Fibroblast of skin of back (primary cell): ENCODE data around the gene SNPH.

ENCODE experiments used
- DNase-seq: peaks from one replicate; pipeline ENCODE4 v3.0.0-alpha.2; 2013

Gene SNPH

DNA sequence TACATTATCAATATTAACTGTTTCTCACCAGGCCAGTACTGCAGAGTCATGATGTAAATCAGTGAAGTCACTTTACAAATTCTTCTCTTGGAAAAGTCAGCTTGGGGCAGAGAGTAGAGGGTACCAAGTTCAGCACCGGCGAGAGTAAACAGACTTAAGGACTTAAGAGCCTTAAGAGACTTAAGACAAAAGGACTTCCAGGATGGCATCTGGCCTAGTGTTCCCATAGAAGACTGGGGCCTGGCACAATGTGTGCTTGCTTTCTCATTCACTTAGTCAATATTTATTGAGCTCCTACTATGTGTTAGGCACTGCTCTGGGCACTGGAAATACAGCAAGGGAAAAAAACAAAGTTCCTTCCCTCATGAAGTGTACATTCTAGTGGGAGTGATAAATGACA, 1.4 kb upstream of the SNPH start:
- no peak for DNase-seq

DNA sequence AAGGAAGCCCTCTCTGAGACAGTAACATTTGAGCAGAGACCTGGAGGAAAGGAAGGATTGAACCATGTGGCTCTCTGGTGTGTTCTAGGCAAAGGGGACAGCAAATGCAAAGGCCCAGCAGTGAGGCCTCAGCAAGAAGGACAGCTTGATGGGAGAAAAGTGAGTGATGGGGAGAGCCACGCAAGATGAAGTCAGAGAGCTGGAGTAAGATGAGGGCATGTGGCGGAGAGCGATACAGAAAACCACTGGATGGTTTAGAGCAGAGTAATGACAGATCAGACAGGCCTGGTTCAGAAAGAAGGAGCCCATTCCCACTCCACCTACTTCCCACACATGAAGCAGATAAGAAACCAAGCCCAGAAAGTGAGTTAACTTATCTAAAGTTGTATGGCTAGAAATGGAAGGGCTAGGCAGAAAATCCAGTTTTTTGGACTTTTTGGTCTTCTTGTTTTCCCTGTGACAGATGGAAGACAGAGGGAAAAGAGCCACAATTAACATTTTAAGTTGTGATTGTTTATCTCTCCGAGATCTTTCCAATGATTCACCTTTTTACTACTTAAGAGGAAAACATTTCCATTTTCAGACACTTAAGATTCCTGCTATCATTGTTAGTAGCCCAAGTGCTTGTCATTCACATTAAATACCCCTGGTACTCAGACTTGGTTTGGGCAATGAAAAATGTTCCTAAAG, 723 bp upstream of the SNPH start:
- no peak for DNase-seq

DNA sequence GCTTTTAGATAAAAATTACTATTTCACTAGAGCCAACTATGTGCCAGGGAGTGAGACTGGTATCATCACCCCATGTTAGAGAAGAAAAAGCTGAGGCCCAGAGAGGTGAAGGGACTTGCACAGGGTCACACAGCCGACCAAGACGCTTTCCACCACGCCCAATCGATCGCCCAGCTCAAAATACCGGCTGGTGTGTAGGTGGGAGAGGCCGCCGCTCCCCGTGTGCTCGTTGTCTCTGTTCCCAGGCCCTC, 253 bp upstream of the SNPH start:
- DNase-seq = no peak

DNA sequence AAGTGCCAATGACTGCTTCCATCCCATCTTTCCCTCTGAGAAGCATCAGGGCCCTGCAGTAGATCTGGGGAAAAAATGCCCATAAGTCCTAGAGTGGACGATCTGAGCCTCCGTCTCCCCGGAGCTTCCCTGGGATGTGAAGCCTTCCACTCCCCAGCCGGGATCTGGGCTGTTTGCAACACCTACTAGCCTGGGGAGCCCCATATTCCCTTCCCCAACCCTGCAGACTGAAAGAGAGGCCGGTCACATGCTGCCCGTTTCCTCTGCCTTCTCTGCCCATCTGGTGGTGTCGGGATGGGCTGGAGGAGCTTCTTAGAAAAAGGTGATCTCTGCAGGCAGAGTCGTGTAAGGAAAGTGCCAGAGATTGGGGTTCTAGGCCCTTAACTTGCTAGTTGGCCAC, 1.1 kb downstream of the SNPH start:
- no peak for DNase-seq

DNA sequence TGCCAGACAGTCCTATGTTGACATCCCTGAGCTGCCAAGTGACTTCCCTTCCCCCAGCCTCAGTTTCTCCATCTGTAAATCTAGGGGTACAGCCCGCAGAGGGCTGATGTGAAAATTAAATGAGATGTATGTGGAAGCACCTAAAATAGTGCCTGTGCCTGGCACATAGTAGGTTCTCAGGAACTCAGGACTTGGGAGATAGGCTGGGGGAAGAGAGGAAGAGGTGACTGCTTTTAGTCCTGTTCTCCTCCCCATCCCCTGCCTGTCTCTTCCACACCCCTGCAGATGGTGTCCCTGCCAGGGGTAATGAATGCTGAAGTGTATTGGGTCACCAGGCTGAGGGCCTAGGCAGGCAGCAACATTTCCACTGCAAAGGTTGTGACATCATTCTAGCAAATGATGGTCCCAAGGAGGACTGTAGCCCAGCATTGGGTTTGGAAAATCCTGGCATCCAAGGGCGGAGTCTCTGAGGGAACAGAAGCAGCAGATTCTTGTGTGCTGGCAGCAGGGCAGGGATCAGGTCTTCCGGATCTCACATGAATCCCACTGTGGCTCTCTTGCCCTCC, 1.8 kb downstream of the SNPH start:
- DNase-seq = no peak

DNA sequence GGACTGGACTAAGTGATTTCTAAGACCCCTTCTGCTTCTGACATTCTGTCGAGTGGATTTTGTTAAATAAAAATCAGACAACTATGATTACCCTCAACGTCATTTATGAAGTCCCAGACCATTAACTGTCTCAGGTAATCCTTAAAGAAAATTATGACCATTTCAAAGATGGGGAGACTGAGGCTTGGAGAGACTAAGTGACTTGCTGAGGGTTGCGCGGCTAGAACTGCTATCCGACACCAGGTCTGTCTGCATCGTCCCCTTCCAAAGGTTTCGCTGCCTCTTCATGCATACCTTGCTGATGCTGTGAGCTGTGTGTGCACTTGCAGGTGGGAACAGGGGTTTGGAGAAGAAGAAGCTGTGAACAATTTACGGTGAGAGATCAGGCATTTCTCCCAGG, 3.1 kb downstream of the SNPH start:
- DNase-seq = no peak

DNA sequence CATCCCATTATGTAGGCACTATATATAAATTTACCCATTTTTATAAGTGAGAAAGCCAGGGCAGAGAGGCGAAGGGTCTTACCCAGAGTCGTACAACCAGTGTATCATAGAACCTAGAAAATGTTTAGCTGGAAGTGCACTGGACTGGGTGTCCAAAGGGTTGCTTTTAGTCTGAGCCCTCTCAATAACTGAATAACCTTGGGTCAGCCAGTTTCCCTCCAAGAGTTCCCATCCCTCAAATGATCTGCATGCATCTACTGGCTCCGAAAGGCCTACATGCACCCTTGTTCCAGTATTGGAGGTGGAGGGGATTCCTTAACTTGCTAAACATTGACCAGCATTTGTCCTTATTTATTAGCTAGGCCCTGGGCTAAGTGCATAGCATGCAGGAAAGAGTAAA, 3.8 kb downstream of the SNPH start:
- DNase-seq = no peak

DNA sequence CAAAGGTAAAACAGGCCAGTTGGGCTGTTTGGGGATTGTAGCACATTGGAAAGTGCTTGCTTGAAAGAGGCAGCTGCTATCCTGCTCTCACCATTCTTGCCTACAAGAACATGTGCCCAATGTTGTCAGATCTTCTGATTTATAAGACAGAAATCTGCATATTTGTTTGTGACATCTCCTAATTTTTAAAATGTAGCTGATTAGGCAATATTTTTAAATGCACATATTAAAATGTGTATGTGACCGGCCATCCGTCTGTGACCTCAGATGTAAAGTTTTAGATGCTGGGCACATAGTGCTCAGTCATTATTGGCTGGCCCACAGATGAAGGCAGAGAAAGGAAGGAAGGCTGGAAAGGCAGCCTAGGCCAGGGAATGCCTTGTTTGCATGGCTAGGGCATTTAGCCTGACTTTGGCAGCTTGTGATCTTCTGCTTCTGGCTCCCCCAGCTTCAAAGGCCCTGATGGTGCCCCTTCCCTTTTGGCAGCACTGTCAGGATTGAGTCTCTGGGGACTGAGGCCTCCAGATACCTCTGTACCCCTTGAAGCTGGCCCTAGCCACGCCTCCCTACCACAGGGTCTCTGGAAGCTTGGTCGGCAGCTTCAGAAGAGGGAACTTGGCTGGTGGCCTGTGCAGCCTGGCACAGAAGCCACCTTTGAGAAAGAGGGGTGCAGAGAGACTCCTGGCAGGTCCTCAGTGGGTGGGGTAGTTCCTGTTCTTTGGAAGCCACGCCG, 6.4 kb downstream of the SNPH start:
- DNase-seq = no peak

DNA sequence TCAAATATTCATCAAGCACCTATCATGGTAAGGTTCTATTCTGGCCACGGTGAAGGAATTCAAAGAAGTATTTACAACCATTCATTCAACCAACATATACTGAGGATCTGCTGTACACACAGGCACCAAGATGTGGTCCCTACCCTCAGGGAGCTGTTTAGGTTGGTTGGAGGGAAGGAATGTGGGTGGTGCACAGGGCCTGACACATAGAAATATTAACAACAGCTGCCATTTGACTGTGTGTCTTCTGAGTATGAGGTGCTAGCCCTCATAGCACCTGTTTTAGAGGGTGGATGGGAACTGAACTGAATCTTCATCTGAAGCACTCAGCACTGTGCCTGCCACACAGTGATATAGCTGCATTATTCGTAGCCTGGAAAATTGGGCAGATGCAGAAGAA, 7.3 kb downstream of the SNPH start:
- DNase-seq = no peak

DNA sequence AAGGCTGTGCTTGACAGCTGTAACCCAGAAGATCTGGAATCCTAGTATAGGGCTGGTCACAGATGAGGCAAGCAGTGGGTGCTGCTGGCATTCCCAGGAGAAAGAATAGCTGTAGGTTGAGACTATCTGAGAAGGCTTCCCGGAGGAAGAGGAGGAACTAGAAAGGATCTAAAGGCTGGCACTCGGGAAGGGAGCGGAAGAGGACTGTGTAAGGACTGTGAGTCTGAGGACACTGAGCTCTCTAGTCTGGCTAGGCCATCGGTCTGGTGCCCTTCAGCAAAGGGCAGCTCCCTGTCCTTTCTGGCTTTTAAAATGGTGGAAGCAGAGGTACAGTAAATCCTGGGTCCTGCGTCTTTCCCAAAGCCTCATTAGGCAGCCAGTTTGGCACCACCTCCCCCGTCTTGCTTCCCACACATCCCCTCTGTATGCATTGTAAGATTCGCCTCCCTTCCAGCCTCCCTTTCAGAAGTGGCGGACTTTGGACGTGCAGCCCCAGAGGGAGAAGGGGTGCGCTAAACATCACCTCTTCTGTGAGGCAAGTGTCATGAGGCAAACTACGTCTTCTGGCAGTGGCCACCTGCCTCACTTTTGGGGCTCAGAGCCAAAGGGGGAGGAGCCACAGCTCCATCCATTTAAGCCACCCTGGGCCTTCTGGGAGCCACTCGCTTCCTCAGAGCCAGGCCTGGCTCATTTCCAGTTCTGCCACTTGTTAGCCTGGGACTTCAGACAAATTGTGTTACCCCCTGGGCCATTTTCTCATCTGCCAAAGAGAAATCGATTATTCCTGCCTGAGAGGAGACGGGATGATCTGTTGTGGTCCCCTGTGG, 8.6 kb downstream of the SNPH start:
- DNase-seq = no peak

DNA sequence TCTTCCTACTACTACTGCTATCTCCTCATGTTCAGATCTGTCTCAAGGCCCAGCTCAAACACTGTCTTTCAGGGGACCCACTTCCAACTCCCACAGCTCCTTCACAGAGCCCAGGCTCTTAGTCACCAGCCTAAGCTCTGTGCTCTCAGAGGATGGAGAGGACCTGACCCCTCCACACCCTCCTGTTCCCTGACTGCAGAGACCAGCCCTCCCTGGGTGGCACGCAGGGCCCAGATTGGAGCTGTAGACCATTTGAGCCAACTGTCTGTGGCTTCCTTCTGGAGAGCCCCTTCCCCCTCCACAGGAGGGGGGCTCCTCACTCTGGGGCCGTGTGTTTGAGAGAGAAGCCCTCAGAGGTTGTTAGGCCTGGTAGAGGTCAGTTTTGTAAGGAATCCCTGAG, 9.8 kb downstream of the SNPH start:
- DNase-seq = no peak

DNA sequence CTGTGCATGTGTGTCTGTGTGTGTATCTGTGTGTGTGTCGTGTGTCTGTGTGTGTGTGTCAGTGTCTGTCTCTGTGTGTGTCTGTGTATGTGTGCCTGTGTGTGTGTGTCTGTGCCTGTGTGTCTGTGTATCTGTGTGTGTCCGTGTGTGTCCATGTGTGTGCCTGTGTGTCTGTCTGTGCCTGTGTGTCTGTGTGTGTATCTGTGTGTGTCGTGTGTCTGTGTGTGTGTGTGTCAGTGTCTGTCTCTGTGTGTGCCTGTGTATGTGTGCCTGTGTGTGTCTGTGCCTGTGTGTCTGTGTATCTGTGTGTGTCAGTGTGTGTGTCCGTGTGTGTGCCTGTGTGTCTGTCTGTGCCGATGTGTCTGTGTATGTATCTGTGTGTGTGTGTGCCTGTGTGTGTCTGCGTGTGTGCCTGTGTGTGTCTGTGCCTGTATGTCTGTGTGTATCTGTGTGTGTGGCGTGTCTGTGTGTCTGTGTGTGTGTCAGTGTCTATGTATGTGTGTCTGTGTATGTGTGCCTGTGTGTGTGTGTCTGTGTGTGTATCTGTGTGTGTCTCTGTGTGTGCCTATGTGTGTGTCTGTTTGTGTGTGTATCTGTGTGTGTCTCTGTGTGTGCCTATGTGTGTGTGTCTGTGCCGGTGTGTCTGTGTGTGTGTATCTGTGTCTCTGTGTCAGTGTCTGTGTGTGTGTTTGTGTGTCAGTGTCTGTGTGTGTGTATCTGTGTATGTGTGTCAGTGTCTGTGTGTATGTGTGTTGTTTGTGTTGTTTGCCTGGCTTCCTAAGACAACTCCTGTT, 11.6 kb downstream of the SNPH start:
- no peak for DNase-seq

DNA sequence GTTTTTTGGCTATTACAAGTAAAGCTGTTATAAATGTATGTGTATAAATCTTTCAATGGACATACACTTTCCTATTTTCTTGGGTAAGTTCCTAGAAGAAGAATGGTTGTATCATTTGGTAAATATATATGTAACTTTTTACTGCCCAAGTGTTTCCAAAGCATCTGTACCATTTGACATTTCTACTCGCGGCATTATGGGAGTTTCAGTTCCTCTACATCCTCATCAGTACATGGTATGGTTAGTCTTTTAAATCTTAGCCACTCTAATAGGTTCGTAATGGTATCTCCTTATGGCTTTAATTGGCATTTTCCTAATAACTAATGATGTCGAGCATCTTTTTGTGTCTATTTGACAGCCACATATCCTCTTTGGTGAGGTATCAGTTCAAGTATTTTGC, 12.9 kb downstream of the SNPH start:
- DNase-seq = no peak

DNA sequence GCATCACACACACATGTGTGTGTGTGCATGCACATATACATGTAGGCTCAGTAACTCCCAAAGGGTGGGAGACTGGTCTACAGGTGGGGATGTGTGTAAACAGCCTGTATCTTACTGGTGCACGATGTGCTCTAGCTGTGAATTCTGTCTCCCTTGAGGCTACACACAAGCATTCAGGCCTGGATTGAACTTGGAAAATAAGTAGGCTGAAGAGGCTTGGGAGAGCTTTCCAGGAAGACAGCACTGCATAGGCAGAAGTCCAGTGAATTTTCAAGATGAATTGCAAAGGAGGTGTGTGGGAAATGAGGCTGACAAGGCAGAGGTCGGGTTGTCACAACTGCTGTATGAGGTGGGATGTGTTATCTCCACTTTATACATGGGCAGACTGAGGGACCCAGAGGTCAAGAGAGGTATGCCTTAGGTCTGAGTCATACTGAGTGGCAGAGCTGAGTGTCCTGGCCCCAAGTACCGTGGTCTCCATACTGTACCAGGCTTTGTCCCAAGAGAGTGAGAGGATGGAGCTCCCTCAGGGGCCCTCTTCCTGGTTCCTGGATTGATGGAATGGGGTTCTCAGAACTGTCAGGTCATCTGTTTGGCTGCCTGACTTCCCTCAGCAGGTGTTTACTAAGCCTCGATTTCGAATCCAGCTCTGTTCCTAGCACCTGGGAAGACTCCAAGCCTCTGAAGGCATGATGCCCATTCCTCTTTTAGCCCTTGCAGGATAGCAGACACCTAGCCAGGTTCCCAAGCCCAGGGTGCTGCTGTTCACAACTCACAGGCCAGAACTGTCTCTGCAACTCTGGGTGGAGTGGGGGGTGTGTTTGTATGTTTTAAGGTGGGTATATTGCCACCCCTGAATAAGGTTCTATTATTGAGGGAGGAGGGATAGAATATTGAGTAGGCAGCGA, 14.4 kb downstream of the SNPH start:
- no peak for DNase-seq

DNA sequence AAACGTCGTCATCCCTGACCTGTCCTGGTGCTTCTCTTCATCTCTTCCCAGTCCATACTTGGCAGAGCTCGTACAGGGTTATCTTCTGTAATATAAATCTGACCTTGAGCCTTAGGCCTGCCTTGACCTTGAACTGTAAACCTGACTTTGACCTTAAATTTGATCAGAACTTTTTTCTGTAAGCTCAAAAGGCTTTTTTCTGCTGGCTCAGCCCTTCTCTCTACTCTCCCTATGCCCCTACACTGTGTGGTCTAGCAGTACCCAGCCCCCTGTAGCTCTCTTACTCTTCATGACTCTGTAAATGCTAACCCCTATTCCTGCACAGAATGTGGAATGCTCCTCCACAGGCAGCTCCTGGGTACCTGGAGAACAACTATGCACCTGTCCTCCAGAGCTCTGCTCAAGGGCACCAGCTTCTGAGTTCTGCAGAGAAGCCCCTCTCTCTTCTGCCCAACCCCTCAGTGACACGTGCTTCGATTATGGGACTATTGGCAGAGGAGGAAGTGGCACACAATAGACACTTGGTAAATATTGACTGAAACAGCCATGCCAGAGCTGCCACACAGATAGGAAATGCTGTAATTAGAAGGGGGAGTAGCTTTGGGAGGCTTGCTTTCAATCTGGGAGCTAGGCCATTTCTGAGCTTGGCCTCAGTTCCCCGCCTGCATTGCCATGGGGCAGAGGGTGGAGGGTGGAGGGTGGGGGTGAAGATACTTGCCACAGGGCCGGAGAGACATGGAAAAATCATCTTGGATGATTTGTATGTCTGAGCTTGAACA, 15.4 kb downstream of the SNPH start:
- no peak for DNase-seq

DNA sequence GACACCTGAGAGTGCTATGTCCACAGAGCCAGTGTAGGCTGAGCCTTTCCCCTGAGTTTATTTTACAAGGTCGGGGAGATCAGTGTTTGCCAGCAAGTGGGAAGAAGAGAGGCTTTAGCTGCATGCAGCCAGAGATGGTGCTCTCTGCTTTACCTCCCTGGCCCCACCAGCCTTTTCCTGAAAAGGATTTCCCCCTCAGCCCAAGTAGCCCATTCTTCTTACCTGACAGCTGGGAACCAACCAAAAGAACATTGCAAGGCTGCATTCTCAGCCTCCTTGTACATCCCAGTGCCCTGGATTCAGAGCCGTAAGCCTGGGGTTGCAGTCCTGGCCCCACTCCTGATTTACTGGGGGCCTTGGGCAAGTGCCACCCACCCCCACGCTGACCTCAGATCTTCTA, 16.9 kb downstream of the SNPH start:
- DNase-seq = no peak

DNA sequence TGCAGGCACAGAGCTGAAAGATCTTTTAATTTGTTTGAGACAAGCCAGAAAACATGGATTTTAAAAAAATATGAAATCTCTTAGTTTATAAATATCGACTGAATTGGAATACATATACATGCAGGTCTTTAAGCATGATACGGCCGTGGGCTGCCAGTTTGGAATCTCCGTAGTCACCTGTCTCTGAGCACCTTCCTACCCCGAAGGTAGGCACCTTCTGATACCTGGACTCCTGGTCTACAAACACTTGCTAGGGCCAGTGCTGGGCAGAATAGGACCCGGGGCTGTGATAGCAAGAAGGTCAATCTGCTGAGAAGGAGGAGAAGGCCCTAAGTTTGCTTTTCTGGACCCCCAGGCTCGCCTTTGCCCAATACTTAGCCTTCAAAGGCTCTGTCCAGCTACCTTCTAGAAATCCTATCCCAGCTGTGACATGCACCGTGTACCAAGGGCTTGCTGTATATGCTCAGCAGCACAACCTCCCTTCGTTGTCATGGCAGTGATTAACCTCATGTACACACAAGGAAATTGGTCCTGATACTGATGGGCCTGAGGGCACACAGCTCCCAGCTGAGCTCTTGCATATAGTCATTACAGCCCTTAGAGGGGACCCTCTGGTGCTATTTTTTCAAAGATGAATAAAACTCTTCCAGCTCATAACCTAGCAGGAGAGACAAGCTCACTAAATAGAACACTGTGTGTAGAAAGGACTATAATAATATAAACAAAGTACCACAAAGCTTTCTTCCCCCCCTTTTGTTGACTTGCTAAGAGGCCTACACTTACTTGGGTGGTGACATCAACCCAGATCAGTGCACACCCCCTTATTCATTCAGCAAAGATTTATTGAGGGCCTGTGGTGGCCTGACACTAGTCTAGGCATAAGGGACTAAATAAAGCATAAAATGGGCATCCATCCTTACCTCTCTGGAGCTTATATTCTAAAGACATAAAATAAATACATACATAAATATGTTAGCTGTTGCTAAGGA, 17.7 kb downstream of the SNPH start:
- DNase-seq = no peak

DNA sequence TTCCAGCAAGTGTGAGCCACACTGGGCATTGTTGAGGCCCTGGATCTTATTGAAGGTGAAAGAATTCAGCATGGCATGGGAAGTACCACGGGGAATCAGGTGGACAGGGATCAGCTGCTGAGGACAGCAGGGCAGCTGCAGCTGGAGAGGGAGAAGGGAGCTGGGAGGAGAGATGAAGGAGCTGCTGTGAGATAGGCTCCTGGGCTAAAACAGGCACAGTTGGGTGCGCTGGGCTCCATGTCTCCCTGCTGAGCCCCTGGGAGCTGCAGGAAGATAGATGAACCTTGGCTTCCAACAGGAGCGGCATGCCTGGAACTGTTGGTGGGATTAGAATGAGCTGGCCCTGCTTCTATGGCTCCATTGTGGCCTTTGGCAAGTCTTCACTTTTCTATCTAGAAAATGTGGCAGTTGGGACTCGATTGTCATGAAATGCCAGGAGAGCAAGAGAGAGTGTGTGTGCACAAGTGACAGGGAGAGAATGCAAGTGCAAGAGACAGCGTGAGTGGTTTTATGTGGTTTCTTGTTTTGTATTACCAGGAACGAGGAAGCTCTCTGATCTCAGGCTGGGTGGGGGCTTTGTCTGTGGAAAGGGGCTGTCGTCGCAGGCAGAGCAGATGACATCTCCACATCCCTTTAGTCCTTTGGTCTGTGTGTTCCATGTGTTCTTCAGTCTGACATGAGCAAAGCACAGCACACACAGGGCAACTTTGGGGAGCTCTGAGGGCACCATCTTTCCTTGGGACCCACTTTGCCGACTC, 20.4 kb downstream of the SNPH start:
- no peak for DNase-seq

DNA sequence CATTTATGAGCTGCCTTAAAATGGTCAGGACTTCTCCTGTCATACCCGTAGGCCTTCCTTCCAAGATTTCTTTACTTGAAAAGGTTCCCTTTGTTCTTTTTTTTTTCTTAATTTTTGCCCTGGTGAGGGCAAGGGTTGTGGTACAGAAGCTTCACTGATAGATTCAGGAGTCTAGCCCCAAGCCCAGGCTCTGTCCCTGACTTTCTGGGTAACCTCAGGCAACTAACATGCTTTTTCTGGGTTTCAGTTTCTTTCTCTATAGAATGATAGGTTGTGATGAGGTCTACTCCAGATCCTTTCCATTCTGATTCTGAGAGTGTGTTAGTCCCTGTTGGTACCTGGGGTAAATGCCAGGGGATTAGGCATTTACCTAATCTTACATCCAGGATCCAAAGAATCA, 21.2 kb downstream of the SNPH start:
- DNase-seq = no peak
